Measurements from ENCODE around the gene MAST2.

Gene MAST2
- total RNA-seq, result 13.5 to 19.3 reads per million in 2 donors

GRCh38 chr1:45803299-45803780, at the start of gene MAST2:
Gene MAST2, plus strand, starts transcription at chr1:45803612. Its CDS starts 284 bp downstream, at chr1:45803896.
- DNase-seq, result peak; percentile 69

GRCh38 chr1:45755697-45756096, 47.7 kb upstream of the MAST2 start:
- DNase-seq, result no peak

GRCh38 chr1:45762291-45762690, 41.1 kb upstream of the MAST2 start:
- DNase-seq, result no peak

- DNase-seq, result no peak
Measured at GRCh38 chr1:45765999-45766792, 37.2 kb upstream of the MAST2 start.

- no peak for DNase-seq
Measured at GRCh38 chr1:45767035-45767434, 36.4 kb upstream of the MAST2 start.

- DNase-seq, result no peak
Measured at GRCh38 chr1:45769261-45769932, 34.0 kb upstream of the MAST2 start.

GRCh38 chr1:45772971-45773370, 30.4 kb upstream of the MAST2 start:
- no peak for DNase-seq

- no peak for DNase-seq
Measured at GRCh38 chr1:45775794-45776193, 27.6 kb upstream of the MAST2 start.

GRCh38 chr1:45785583-45785982, 17.8 kb upstream of the MAST2 start:
- peak; percentile 9 for DNase-seq

GRCh38 chr1:45787905-45788304, 15.5 kb upstream of the MAST2 start:
- no peak for DNase-seq

- DNase-seq, result no peak
Measured at GRCh38 chr1:45789601-45790000, 13.8 kb upstream of the MAST2 start.

- no peak for DNase-seq
Measured at GRCh38 chr1:45792744-45793143, 10.7 kb upstream of the MAST2 start.

- no peak for DNase-seq
Measured at GRCh38 chr1:45793942-45794604, 9.3 kb upstream of the MAST2 start.

GRCh38 chr1:45796381-45796780, 7.0 kb upstream of the MAST2 start:
- DNase-seq, result no peak

- no peak for DNase-seq
Measured at GRCh38 chr1:45796946-45797345, 6.5 kb upstream of the MAST2 start.

GRCh38 chr1:45800899-45801298, 2.5 kb upstream of the MAST2 start:
- no peak for DNase-seq

- no peak for DNase-seq
Measured at GRCh38 chr1:45802343-45803298, 791 bp upstream of the MAST2 start.

GRCh38 chr1:45803781-45804668, 613 bp downstream of the MAST2 start:
- peak; percentile 5 for DNase-seq

GRCh38 chr1:45804669-45804969, 1.2 kb downstream of the MAST2 start:
- no peak for DNase-seq

GRCh38 chr1:45806129-45806528, 2.7 kb downstream of the MAST2 start:
- no peak for DNase-seq

GRCh38 chr1:45809761-45810160, 6.3 kb downstream of the MAST2 start:
- no peak for DNase-seq

- no peak for DNase-seq
Measured at GRCh38 chr1:45814776-45815175, 11.4 kb downstream of the MAST2 start.

Data from T-helper 9 cell (primary cell).